Small intestine (tissue), 7 donors: ENCODE results near the gene ADAMTS19. TPM values are rescaled to one million over a fixed set of nuclear protein-coding genes. Genes with fewer than 3 reads are reported as not detected.

ENCODE experiments used
- DNase-seq, 2 donors: peaks; one replicate each; pipeline versions ENCODE4 v3.0.0 to v3.0.0-alpha.2; 2013
- FAIRE-seq: peaks from 2 replicates; lab custom pipeline; 2012; peaks lifted over from hg19 to GRCh38; lab: Jason Lieb, UNC
- H3K27ac ChIP-seq, 3 donors: one replicate each; pipeline ENCODE4 v1.5.1; 2013; ENCODE audit warnings: low read length in 2 of 3, mild to moderate bottlenecking in 2 of 3, control low read depth in 1 of 3, inconsistent platforms in 1 of 3, low read depth in 1 of 3, moderate library complexity in 1 of 3
- H3K27me3 ChIP-seq, 3 donors: one replicate each; pipeline ENCODE4 v1.6.1; 2013; ENCODE audit warnings: low read length in 3 of 3, inconsistent platforms in 1 of 3; ENCODE audit not compliant: control insufficient read depth in 3 of 3, insufficient read depth in 3 of 3
- H3K36me3 ChIP-seq, 3 donors: one replicate each; pipeline ENCODE4 v1.6.1; 2013; ENCODE audit warnings: low read length in 3 of 3, inconsistent platforms in 1 of 3, low read depth in 1 of 3, mild to moderate bottlenecking in 1 of 3, moderate library complexity in 1 of 3; ENCODE audit not compliant: control insufficient read depth in 3 of 3, insufficient read depth in 2 of 3
- H3K4me1 ChIP-seq, 3 donors: one replicate each; pipeline ENCODE4 v1.6.1; 2013; ENCODE audit warnings: low read length in 2 of 3, inconsistent platforms in 1 of 3, low read depth in 1 of 3, mild to moderate bottlenecking in 1 of 3, moderate library complexity in 1 of 3; ENCODE audit not compliant: control insufficient read depth in 3 of 3, insufficient read depth in 2 of 3
- H3K4me3 ChIP-seq, 3 donors: one replicate each; pipeline ENCODE4 v1.5.1; 2013; ENCODE audit warnings: low read length in 3 of 3, control low read depth in 1 of 3, inconsistent platforms in 1 of 3, low read depth in 1 of 3, mild to moderate bottlenecking in 1 of 3, moderate library complexity in 1 of 3
- H3K9me3 ChIP-seq, 2 donors: one replicate each; pipeline ENCODE4 v1.6.1; 2013; ENCODE audit warnings: low read depth in 1 of 2, low read length in 1 of 2; ENCODE audit not compliant: control insufficient read depth in 2 of 2, insufficient read depth in 1 of 2
- WGBS, 3 donors: extraction: QIAGEN DNeasy Blood & Tissue Kit; methylation state at CpG; one replicate each; pipeline ENCODE4 v1.1.7; 2013; 5-methylcytosine and 5-hydroxymethylcytosine counted together
- polyA plus RNA-seq, 4 donors: library from polyadenylated mRNA; stranded (reverse) in 3 of 4; unstranded in 1 of 4; fragments of 200-250 nt in 3 of 4; fragments of 120-200 nt in 1 of 4; gene quantifications; one replicate each; pipeline versions ENCODE4 v1.2.1 to v1.2.3, GENCODE V29; 2013
- donor health status: healthy with polysubstance abuse.
- donor health status: control.
- donor health status: control.
- donor health status: Bipolar disorder and iron deficiency.
- donor health status: healthy.

Gene ADAMTS19
- polyA plus RNA-seq, 4 donors = 0.28 to 2.5 TPM; not detected in 2

GRCh38 chr5:129724222-129724621 lies 264.1 kb downstream of the ADAMTS19 start:
- H3K4me3 ChIP-seq = no peak overlapping the region
- no peaks in the 10 kb centered on the region for H3K4me1 ChIP-seq
- no peak for FAIRE-seq
- no peak for DNase-seq
- no peak overlapping the region for H3K27ac ChIP-seq
- H3K27me3 ChIP-seq = no peaks in the 10 kb centered on the region
- no peaks in the 10 kb centered on the region for H3K36me3 ChIP-seq
- H3K9me3 ChIP-seq = no peaks in the 10 kb centered on the region
- 13 to 36% (median 15%) methylated on average over 2 of the region's 2 CpGs for WGBS, 3 donors

GRCh38 chr5:129724647-129725046 lies 264.5 kb downstream of the ADAMTS19 start:
- no peaks in the 10 kb centered on the region for H3K27me3 ChIP-seq
- no peaks in the 10 kb centered on the region for H3K9me3 ChIP-seq
- H3K36me3 ChIP-seq = no peaks in the 10 kb centered on the region
- FAIRE-seq (no peak), DNase-seq (no peak)
- no peak overlapping the region for H3K27ac ChIP-seq
- no peak overlapping the region for H3K4me3 ChIP-seq
- no peaks in the 10 kb centered on the region for H3K4me1 ChIP-seq
- 88 to 94% (median 90%) methylated on average over 4 of the region's 4 CpGs for WGBS, 3 donors

GRCh38 chr5:129739773-129740172 lies 279.7 kb downstream of the ADAMTS19 start:
- Histone ChIP-seq H3K27me3 (no peaks in the 10 kb centered on the region), H3K9me3 (no peaks in the 10 kb centered on the region), H3K4me3 (no peak overlapping the region), H3K27ac (no peak overlapping the region), H3K36me3 (no peaks in the 10 kb centered on the region), H3K4me1 (no peaks in the 10 kb centered on the region)
- WGBS, 3 donors = 57 to 75% (median 60%) methylated on average over 2 of the region's 2 CpGs
- FAIRE-seq (no peak), DNase-seq (no peak)

GRCh38 chr5:129743541-129744187 lies 283.6 kb downstream of the ADAMTS19 start:
- H3K27me3 ChIP-seq = no peaks in the 10 kb centered on the region
- no peak overlapping the region for H3K27ac ChIP-seq
- H3K4me3 ChIP-seq = no peak overlapping the region
- H3K36me3 ChIP-seq = no peaks in the 10 kb centered on the region
- DNase-seq (no peak), FAIRE-seq (no peak)
- WGBS, 3 donors = 51 to 73% (median 52%) methylated on average over 2 of the region's 2 CpGs
- no peaks in the 10 kb centered on the region for H3K9me3 ChIP-seq
- no peaks in the 10 kb centered on the region for H3K4me1 ChIP-seq

GRCh38 chr5:129745997-129746396 lies 285.9 kb downstream of the ADAMTS19 start:
- no peak overlapping the region for H3K27ac ChIP-seq
- no peaks in the 10 kb centered on the region for H3K27me3 ChIP-seq
- no peaks in the 10 kb centered on the region for H3K9me3 ChIP-seq
- DNase-seq (no peak), FAIRE-seq (no peak)
- no peak overlapping the region for H3K4me3 ChIP-seq
- no peaks in the 10 kb centered on the region for H3K4me1 ChIP-seq
- H3K36me3 ChIP-seq = no peaks in the 10 kb centered on the region
- WGBS, 3 donors = 88 to 90% (median 89%) methylated on average over 4 of the region's 4 CpGs

GRCh38 chr5:129746876-129747275 lies 286.8 kb downstream of the ADAMTS19 start:
- no peaks in the 10 kb centered on the region for H3K9me3 ChIP-seq
- DNase-seq (no peak), FAIRE-seq (no peak)
- WGBS, 3 donors = 70 to 80% (median 80%) methylated on average over 2 of the region's 2 CpGs
- no peaks in the 10 kb centered on the region for H3K4me1 ChIP-seq
- no peak overlapping the region for H3K4me3 ChIP-seq
- no peaks in the 10 kb centered on the region for H3K27me3 ChIP-seq
- H3K36me3 ChIP-seq = no peaks in the 10 kb centered on the region
- no peak overlapping the region for H3K27ac ChIP-seq

GRCh38 chr5:129747572-129748407 lies 287.7 kb downstream of the ADAMTS19 start, which contains the start of gene MINAR2:
TSS of gene MINAR2 (plus strand) at chr5:129748094. CDS start at chr5:129748191, 97 bp downstream.
- Histone ChIP-seq H3K36me3 (no peaks in the 10 kb centered on the region), H3K27ac (no peak within 1 kb of the TSS), H3K9me3 (no peaks in the 10 kb centered on the region), H3K27me3 (no peaks in the 10 kb centered on the region), H3K4me1 (no peaks in the 10 kb centered on the region), H3K4me3 (no peak within 1 kb of the TSS)
- DNase-seq (no peak), FAIRE-seq (no peak)
- WGBS, 3 donors = 80 to 83% (median 83%) methylated on average over 13 of the region's 13 CpGs

GRCh38 chr5:129748913-129749880 lies 289.1 kb downstream of the ADAMTS19 start:
- FAIRE-seq = no peak
- Histone ChIP-seq H3K4me1 (no peaks in the 10 kb centered on the region), H3K27ac (no peak overlapping the region), H3K27me3 (no peaks in the 10 kb centered on the region), H3K9me3 (no peaks in the 10 kb centered on the region), H3K36me3 (no peaks in the 10 kb centered on the region), H3K4me3 (no peak overlapping the region)
- 76 to 85% (median 82%) methylated on average over 1 of the region's 1 CpG for WGBS, 3 donors
- no peak for DNase-seq
